HCT116 (cell line): ENCODE measurements around the gene PPP1R12C. TPM values are rescaled to one million over a fixed set of nuclear protein-coding genes. Genes with fewer than 3 reads are reported as not detected.

Experiments
- ATAC-seq: fragments of 200-7000 bp; cut with Tn5 transposase; 2 replicates; pipeline ENCODE4 v1.9.1; 2020; ENCODE audit warnings: mild to moderate bottlenecking, moderate library complexity
- BruUV-seq: library from RNA; stranded (reverse); fragments of 400-500 nt; replicated peaks from 2 replicates; lab custom pipeline; 2021; lab: Mats Ljungman, UMichigan
- CTCF ChIA-PET: fragments of 300-600 bp; sonication (Branson Sonifier 250); formaldehyde crosslinking; loops from one replicate; lab custom pipeline; 2021; ENCODE audit warnings: antibody characterized with exemption; lab: Charles Lee
- POLR2A ChIA-PET: fragments of 300-600, 350-600 bp; sonication (Branson Sonifier 250); formaldehyde crosslinking; loops from one replicate; lab custom pipeline; 2021; ENCODE audit warnings: antibody characterized with exemption; lab: Charles Lee
- RAD21 ChIA-PET, 2 experiments: fragments of 300-600 bp; sonication (Branson Sonifier 250); formaldehyde crosslinking; loops; one replicate each; lab custom pipeline; 2023; ENCODE audit warnings: low total read pairs in 2 of 2; ENCODE audit not compliant: uncharacterized antibody in 2 of 2, unreplicated experiment in 2 of 2, low non-redundant PET in 1 of 2; lab: Charles Lee
- DNase-seq: peaks from one replicate; pipeline ENCODE4 v3.0.0-alpha.2; 2010; ENCODE audit warnings: low read depth, low spot score
- H2AFZ ChIP-seq: fragments of 200-600 bp; shearing (Covaris generic), sonication (generic); 2 replicates; pipeline ENCODE4 v1.6.1; 2017; ENCODE audit warnings: low read depth, mixed run types, mixed read lengths, antibody characterized with exemption, low read length; ENCODE audit not compliant: poor library complexity, severe bottlenecking
- H3K27ac ChIP-seq: 2 replicates; pipeline ENCODE4 v1.5.1; 2012; ENCODE audit warnings: low read depth, low read length
- H3K27me3 ChIP-seq: fragments of 200-600 bp; sonication (generic); 2 replicates; pipeline ENCODE4 v1.6.1; 2016; ENCODE audit warnings: mixed run types, low read length, mixed read lengths; ENCODE audit not compliant: insufficient read depth
- H3K36me3 ChIP-seq, 2 experiments: fragments of 200-500 bp in 1 of 2; fragments of 200-600 bp in 1 of 2; sonication (Bioruptor generic) in 1 of 2; sonication (generic) in 1 of 2; 2 replicates each; pipeline versions ENCODE4 v1.5.1 to v1.6.1; 2014 to 2016; ENCODE audit warnings: low read length in 2 of 2, inconsistent platforms in 1 of 2, mixed read lengths in 1 of 2, mixed run types in 1 of 2; ENCODE audit not compliant: insufficient read depth in 2 of 2, control insufficient read depth in 1 of 2
- H3K4me1 ChIP-seq, 2 experiments: fragments of 200-600 bp in 1 of 2; sonication (generic) in 1 of 2; 2 replicates each; pipeline versions ENCODE4 v1.5.1 to v1.6.1; 2012 to 2017; ENCODE audit warnings: low read length in 2 of 2, inconsistent platforms in 1 of 2, mild to moderate bottlenecking in 1 of 2, mixed read lengths in 1 of 2, mixed run types in 1 of 2, moderate library complexity in 1 of 2; ENCODE audit not compliant: insufficient read depth in 2 of 2, control insufficient read depth in 1 of 2
- H3K4me2 ChIP-seq: fragments of 200-600 bp; sonication (generic); 2 replicates; pipeline ENCODE4 v1.6.1; 2017; ENCODE audit warnings: mixed run types, low read length, mixed read lengths
- H3K4me3 ChIP-seq, 2 experiments: fragments of 200-600 bp in 1 of 2; sonication (generic) in 1 of 2; replicated peaks in 1 of 2; 2 replicates each; pipeline ENCODE4 v1.5.1; 2011 to 2016; ENCODE audit warnings: low read length in 2 of 2, control low read depth in 1 of 2, low read depth in 1 of 2, mild to moderate bottlenecking in 1 of 2, mixed read lengths in 1 of 2, mixed run types in 1 of 2
- H3K79me2 ChIP-seq: fragments of 200-600 bp; sonication (generic); 2 replicates; pipeline ENCODE4 v1.6.1; 2017; ENCODE audit warnings: mild to moderate bottlenecking, mixed run types, low read length, moderate library complexity, mixed read lengths; ENCODE audit not compliant: insufficient read depth
- H3K9ac ChIP-seq: fragments of 200-600 bp; sonication (generic); 2 replicates; pipeline ENCODE4 v1.6.1; 2016; ENCODE audit warnings: low read length, mixed read lengths
- H3K9me2 ChIP-seq: fragments of 200-600 bp; sonication (generic), shearing (Covaris generic); 2 replicates; pipeline ENCODE4 v1.6.1; 2017; ENCODE audit warnings: mixed run types, mild to moderate bottlenecking, moderate library complexity; ENCODE audit not compliant: insufficient read depth
- H3K9me3 ChIP-seq, 2 experiments: fragments of 200-500 bp in 1 of 2; fragments of 200-600 bp in 1 of 2; sonication (Bioruptor generic) in 1 of 2; sonication (generic) in 1 of 2; 2 replicates each; pipeline ENCODE4 v1.6.1; 2014 to 2017; ENCODE audit warnings: low read length in 2 of 2, mixed read lengths in 2 of 2, inconsistent platforms in 1 of 2, low read depth in 1 of 2, mild to moderate bottlenecking in 1 of 2, mixed run types in 1 of 2, moderate library complexity in 1 of 2; ENCODE audit not compliant: control insufficient read depth in 1 of 2, insufficient read depth in 1 of 2
- H4K20me1 ChIP-seq: fragments of 200-600 bp; sonication (generic), shearing (Covaris generic); 2 replicates; pipeline ENCODE4 v1.6.1; 2017; ENCODE audit warnings: mixed run types, mild to moderate bottlenecking, moderate library complexity; ENCODE audit not compliant: insufficient read depth
- ATF3 ChIP-seq: IDR thresholded peaks from 2 replicates; pipeline ENCODE4 v1.6.1; 2012
- CBX3 ChIP-seq: IDR thresholded peaks from 2 replicates; pipeline ENCODE4 v1.6.1; 2012; ENCODE audit warnings: low read depth
- CEBPB ChIP-seq: IDR thresholded peaks from 2 replicates; pipeline ENCODE4 v1.6.1; 2012; ENCODE audit warnings: low read depth
- EGR1 ChIP-seq: IDR thresholded peaks from 2 replicates; pipeline ENCODE4 v1.6.1; 2012; ENCODE audit warnings: low read depth
- EZH2 ChIP-seq: fragments of 200-600 bp; sonication (generic); IDR thresholded peaks from 2 replicates; pipeline ENCODE4 v1.6.1; 2017; ENCODE audit warnings: antibody characterized with exemption, mixed run types
- JUND ChIP-seq: IDR thresholded peaks from 2 replicates; pipeline ENCODE4 v1.6.1; 2012
- MAX ChIP-seq: IDR thresholded peaks from 2 replicates; pipeline ENCODE4 v1.6.1; 2012
- POLR2A ChIP-seq: IDR thresholded peaks from 2 replicates; pipeline ENCODE4 v1.7.0; 2011; ENCODE audit warnings: borderline replicate concordance; ENCODE audit not compliant: insufficient read depth, insufficient read length; ENCODE audit errors: extremely low read depth
- RAD21 ChIP-seq: IDR thresholded peaks from 2 replicates; pipeline ENCODE4 v1.6.1; 2012; ENCODE audit warnings: low read depth, mild to moderate bottlenecking
- REST ChIP-seq: IDR thresholded peaks from 2 replicates; pipeline ENCODE4 v1.6.1; 2012; ENCODE audit warnings: low read depth
- SIN3A ChIP-seq: IDR thresholded peaks from 2 replicates; pipeline ENCODE4 v1.6.1; 2012; ENCODE audit warnings: low read depth
- SP1 ChIP-seq: IDR thresholded peaks from 2 replicates; pipeline ENCODE4 v1.6.1; 2012; ENCODE audit warnings: low read depth
- SRF ChIP-seq: IDR thresholded peaks from 2 replicates; pipeline ENCODE4 v1.6.1; 2012; ENCODE audit warnings: low read depth
- TCF7L2 ChIP-seq: IDR thresholded peaks from 2 replicates; pipeline ENCODE4 v1.7.0; 2011; ENCODE audit warnings: borderline replicate concordance, inconsistent platforms; ENCODE audit not compliant: insufficient read depth, insufficient read length; ENCODE audit errors: extremely low read depth
- ZFX ChIP-seq: fragments of 450-650 bp; IDR thresholded peaks from 2 replicates; pipeline ENCODE4 v1.6.1; 2017
- ZNF274 ChIP-seq: fragments of 200-500 bp; sonication (Bioruptor generic); IDR thresholded peaks from 2 replicates; pipeline ENCODE4 v1.6.1; 2014; ENCODE audit warnings: mild to moderate bottlenecking, low read depth, low read length, inconsistent platforms
- intact Hi-C: fragments of 100-400 bp; cut with micrococcal nuclease; formaldehyde crosslinking; loops from 2 replicates; pipeline ENCODE4 v1.10.0; 2022
- total RNA-seq: library from RNA; stranded (reverse); gene quantifications from one replicate; pipeline ENCODE4 v1.2.1, GENCODE V29; 2021; ENCODE audit not compliant: unreplicated experiment

Gene PPP1R12C
- total RNA-seq, 1 experiment from 2014 or later: 83.2 TPM

GRCh38 chr19:55160986-55161365 is 43.5 kb upstream of the PPP1R12C start:
- peak overlapping the region; percentile 96 for H3K4me2 ChIP-seq
- BruUV-seq: no TSS peak
- no peak for ATAC-seq

More at GRCh38 chr19:55160986-55161365, 43.5 kb upstream of the PPP1R12C start:
- H3K4me3 ChIP-seq: no peak overlapping the region
- intact Hi-C loops: no loop called here
- peak overlapping the region; percentile 43 for H3K27ac ChIP-seq
- CTCF ChIA-PET: interaction anchor here (0.7 to 3.0 kb wide), 15 partner anchors 8 to 280 kb away, joined by 3 to 53 read pairs (median 4); partner anchors contain the start of genes HSPBP1, RDH13, SYT5 and TNNT1
- peaks cover 16 to 58% of the 10 kb centered on the region in 2 experiments for H3K4me1 ChIP-seq
- no peak for TF ChIP-seq REST
- TF ChIP-seq ATF3: no peak
- no peak for TF ChIP-seq RAD21
- TF ChIP-seq ZFX: no peak
- no peak for TF ChIP-seq ZNF274
- TF ChIP-seq MAX: no peak
- TF ChIP-seq CBX3: no peak
- TF ChIP-seq JUND: no peak
- TF ChIP-seq CEBPB: no peak
- TF ChIP-seq SRF: no peak
- no peak for TF ChIP-seq SP1
- no peak for TF ChIP-seq EGR1
- TF ChIP-seq POLR2A: no peak
- no peak for TF ChIP-seq SIN3A
- no peak for TF ChIP-seq TCF7L2
- TF ChIP-seq EZH2: no peak
- TF ChIP-seq, all 23 proteins: peak for 0
- POLR2A ChIA-PET: interaction anchor here (1.1 to 2.9 kb wide), 2 partner anchors 14 to 20 kb away, joined by 4 to 24 read pairs; no protein-coding TSS in a partner anchor
- DNase-seq: no peak
- Histone ChIP-seq H3K79me2 (peaks cover 12% of the 10 kb centered on the region), H3K9ac (no peak overlapping the region), H2AFZ (no peak overlapping the region), H3K9me3 (no peaks in the 10 kb centered on the region), H3K36me3 (no peaks in the 10 kb centered on the region), H3K27me3 (no peaks in the 10 kb centered on the region), H3K9me2 (no peaks in the 10 kb centered on the region), H4K20me1 (no peaks in the 10 kb centered on the region)
- RAD21 ChIA-PET: interaction anchor here (0.6 to 2.6 kb wide), 4 partner anchors 14 to 20 kb away, joined by 3 to 11 read pairs (median 8); no protein-coding TSS in a partner anchor
